ENCODE data around the gene COL17A1.

DNA sequence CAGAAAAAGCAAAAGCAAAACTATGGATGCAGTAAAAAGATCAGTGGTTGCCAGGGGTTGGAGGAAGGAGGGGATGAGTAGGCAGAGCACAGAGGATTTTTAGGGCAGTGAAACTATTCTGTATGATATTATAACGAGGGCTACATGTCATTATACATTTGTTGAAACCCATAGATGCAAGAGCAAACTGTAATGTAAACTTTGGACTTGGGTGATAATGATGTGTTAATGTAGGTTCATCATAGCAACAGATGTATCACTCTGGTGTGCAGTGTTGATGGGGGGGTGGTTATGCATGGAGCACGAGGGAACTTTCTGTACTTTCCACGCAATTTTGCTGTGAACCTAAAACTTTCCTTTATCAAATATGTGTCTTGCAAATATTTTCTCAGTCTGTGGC lies 95.6 kb downstream of the COL17A1 start:
- TF ChIP-seq, protein P1, sequence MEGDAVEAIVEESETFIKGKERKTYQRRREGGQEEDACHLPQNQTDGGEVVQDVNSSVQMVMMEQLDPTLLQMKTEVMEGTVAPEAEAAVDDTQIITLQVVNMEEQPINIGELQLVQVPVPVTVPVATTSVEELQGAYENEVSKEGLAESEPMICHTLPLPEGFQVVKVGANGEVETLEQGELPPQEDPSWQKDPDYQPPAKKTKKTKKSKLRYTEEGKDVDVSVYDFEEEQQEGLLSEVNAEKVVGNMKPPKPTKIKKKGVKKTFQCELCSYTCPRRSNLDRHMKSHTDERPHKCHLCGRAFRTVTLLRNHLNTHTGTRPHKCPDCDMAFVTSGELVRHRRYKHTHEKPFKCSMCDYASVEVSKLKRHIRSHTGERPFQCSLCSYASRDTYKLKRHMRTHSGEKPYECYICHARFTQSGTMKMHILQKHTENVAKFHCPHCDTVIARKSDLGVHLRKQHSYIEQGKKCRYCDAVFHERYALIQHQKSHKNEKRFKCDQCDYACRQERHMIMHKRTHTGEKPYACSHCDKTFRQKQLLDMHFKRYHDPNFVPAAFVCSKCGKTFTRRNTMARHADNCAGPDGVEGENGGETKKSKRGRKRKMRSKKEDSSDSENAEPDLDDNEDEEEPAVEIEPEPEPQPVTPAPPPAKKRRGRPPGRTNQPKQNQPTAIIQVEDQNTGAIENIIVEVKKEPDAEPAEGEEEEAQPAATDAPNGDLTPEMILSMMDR (conservative IDR thresholded peaks at IDR 0.05) = no peak
- TF ChIP-seq ZFX (IDR thresholded peaks at IDR 0.05) = no peak
